HG03460 (cell line): ENCODE data around the gene ADTRP.
"Not testable (repeated sequence)": the region's sequence is repeated elsewhere in the genome, so short reads cannot be mapped to it uniquely, and the experiment has no call there.

ENCODE experiments used
- ATAC-seq: cut with Tn5 transposase; IDR thresholded peaks from one replicate; pipeline ENCODE4 v1.9.1; 2021; ENCODE audit not compliant: unreplicated experiment

Gene ADTRP

GRCh38 chr6:11702500-11703130 is 76.0 kb downstream of the ADTRP start:
- ATAC-seq = no peak

DNA sequence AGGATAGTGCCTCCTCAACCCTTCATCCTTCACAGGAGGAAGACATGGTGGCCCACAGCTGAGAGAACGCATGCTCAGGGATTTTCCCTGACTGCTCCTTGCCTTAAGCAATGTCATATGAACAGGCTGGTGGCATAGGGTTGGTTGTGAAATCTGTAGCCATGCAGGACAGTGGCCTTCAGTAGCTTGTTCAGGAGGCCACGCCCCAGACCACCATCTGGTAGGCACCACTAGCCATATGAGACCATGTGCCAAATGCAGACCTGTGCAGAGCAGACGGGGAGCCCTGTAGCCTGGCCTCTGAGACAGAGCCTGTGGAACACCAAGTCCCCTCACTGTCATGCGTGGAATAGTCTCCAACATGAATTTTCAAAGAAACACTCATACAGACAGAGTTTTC is 76.5 kb downstream of the ADTRP start:
- ATAC-seq = no peak

DNA sequence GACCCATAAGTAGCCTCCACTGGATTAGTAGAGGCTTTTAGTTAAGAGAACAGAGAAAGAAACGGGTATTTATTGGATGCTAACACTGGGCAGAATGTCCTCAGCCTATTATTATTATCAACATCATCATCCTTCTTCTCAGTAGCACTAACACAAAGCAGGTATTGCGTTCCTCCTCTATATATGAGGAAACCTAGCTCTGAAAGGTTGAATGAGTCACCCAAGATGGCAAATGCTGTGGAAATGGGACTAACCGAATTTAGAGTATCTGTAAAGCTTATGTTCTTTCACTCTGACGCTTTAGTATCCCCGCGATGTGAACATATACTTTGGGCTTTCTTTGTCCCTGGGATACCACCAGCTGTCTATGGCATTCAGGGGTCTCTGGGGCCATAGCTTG is 77.0 kb downstream of the ADTRP start:
- no peak for ATAC-seq

GRCh38 chr6:11700118-11700718 is 78.4 kb downstream of the ADTRP start:
- ATAC-seq = no peak

DNA sequence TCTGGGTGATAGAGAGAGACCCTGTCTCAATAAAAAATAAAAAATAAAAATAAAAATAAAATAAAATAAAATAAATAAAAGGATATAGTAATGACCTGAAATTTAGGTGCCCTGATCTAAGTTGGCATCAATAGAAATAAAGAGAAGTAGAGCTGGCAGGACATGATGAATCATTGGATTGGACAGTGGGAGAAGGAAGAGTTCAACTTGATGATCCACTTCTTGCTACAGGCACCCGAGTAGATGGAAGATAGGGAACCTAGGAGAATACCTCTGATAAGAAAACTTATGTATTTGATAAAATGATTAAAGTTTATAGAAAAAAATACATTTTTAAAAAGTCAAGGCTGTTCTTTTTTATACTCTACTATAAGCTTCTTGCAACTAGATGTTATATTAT is 79.0 kb downstream of the ADTRP start:
- ATAC-seq = no peak

- ATAC-seq = no peak
Observed at GRCh38 chr6:11692451-11693376, 85.9 kb downstream of the ADTRP start.

- ATAC-seq = no peak
Observed at GRCh38 chr6:11689847-11690246, 88.8 kb downstream of the ADTRP start.

DNA sequence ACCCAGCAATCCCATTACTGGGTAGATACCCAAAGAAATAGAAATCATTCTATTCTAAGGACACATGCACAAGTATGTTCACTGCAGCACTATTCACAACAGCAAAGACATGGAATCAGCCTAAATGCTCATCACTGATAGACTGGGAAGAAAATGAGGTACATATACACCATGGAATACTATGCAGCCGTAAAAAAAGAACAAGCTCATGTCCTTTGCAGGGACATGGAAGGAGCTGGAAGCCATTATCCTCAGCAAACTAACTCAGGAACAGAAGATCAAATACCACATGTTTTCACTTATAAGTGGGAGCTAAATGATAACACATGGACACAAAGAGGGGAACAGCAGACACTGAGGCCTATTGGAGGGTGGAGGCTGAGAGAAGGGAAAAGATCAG is 89.2 kb downstream of the ADTRP start:
- ATAC-seq = not testable (repeated sequence)

GRCh38 chr6:11688425-11688709 is 90.2 kb downstream of the ADTRP start:
- ATAC-seq = no peak

DNA sequence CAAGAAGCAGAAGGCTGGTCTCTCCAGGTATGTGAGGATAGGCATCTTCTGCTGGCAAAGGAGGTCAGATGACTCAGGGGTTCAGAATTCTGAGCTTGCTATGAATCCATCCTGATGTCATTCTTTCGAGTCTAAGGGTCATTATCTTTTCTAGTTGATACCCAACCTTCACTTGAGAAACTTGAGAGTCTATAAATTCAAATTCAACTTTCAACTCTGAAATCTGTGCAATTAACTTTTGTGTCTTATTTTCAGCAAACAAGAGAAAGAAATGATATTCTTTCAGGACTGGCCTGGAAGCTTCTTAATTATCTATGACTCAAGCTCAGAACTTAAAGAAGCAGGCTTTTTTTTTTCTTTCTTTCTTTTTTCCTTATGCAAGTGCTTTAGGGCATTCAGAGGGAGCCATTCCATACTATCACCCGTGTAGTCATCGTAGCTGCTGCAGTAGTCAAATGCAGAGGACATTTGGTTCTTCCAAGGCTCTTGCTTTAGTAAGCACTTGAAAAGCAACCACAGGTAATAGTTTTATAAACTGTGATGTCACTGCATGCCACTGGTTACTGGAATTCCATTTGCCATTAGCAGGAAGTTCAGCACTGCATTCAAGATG is 93.0 kb downstream of the ADTRP start:
- no peak for ATAC-seq

GRCh38 chr6:11684901-11685480 is 93.6 kb downstream of the ADTRP start:
- ATAC-seq = no peak

- no peak for ATAC-seq
Observed at GRCh38 chr6:11683871-11684270, 94.7 kb downstream of the ADTRP start.

DNA sequence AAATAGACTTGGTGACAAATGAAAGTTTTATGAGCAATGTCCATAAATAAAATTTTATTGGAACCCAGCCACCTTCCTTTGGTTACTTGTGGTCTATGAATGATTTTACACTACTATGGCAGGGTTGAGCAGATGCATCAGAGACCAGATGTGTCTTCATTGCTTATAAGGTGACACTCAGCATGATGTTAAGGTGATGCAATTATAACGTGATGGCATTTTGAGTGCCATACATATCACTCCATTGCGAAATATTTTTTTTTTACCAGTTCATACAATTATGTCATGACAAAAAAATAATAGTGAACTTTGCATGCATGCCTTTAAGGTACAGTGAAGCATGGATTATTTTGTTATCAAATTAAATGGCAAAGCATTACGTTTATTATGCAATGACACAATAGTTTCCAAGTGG is 96.0 kb downstream of the ADTRP start:
- no peak for ATAC-seq

DNA sequence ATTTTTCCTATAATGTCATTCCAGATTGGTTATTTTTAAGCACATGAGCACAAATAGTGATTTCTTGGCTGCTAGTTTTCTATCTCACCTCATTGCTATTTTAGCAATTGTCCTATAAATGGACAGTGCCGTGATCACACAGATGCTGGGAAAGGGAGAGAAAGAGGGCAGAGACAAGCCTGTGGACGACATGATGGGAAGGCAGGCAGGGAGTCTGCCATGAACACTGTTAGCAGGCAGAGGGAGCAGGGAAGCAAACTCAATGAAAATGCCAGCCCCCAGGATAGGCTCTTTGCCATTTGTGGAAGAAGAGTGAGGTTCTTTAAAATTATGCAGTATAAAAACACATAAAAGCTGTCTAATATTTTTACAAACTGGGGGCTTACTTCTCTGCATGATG is 96.8 kb downstream of the ADTRP start:
- no peak for ATAC-seq

DNA sequence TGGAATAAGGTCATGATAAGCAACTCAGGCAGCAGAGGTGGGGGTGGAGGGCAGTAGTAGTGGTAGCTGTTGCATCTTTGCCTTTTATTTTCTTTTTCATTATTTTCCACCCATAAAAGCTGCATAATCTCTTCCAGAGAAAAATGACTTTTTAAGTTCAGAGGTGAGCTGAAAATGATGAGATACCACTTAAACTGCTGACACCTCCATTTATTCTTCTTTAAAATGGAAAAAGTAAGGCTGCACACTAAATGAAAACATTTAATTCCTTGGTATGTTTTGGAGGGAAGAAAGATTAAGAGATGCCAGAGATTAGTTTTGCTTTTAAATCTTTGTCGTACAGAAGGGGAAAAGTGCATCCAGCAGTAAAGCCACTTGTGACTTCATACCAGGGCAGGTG is 97.2 kb downstream of the ADTRP start:
- ATAC-seq = no peak

- not testable (repeated sequence) for ATAC-seq
Observed at GRCh38 chr6:11680479-11680878, 98.1 kb downstream of the ADTRP start.

- ATAC-seq = no peak
Observed at GRCh38 chr6:11679099-11679498, 99.5 kb downstream of the ADTRP start.

DNA sequence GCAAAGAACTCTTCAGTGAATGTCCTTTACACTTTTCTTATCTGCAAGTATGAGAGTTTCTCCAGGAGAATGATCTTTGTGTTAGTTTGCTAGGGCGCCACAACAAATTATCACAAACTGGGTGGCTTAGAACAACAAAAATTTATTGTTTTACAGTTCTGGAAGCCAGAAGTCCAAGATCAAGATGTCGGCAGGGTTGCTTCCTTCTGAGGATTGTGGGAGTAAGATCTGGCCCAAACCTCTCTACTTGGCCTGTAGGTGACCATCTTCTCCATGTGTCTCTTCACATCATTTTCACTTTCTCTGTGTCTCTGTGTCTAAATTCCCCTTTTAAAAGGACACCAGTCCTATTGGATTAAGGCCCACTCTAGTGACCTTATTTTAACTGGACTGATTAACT is 103.0 kb downstream of the ADTRP start:
- no peak for ATAC-seq

DNA sequence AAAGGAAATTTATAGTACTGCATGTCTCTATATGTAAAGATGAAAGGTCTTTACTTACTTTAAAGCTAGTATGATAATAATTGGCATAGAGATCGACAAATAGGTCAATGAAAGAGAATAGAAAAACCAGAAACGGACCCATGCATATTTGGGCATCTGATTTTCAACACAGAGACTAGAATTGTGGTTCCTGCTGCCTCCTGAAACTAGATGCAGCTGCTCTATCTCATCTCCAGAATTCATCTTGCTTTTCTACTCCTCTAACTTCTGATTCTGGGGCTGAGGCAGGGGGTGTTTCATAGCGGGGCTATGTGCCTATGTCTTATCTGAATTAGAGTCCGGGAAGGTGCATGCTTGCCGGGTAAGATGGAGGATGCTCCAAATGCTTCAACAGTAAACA is 105.9 kb downstream of the ADTRP start:
- ATAC-seq = no peak

- no peak for ATAC-seq
Observed at GRCh38 chr6:11672256-11672655, 106.3 kb downstream of the ADTRP start.

- ATAC-seq = no peak
Observed at GRCh38 chr6:11669696-11670095, 108.9 kb downstream of the ADTRP start.
